HG02623 (cell line): ENCODE data around the gene NEDD4L.

ENCODE experiments used
- ATAC-seq: cut with Tn5 transposase; IDR thresholded peaks from one replicate; pipeline ENCODE4 v1.9.1; 2021; ENCODE audit warnings: moderate library complexity; ENCODE audit not compliant: unreplicated experiment

The NEDD4L gene

GRCh38 chr18:58201733-58202730, 158.0 kb downstream of the NEDD4L start:
- no peak for ATAC-seq

- no peak for ATAC-seq
Measured at GRCh38 chr18:58204776-58205442, 160.9 kb downstream of the NEDD4L start.

GRCh38 chr18:58205443-58206160, 161.6 kb downstream of the NEDD4L start:
- ATAC-seq: no peak

GRCh38 chr18:58207520-58208152, 163.6 kb downstream of the NEDD4L start:
- no peak for ATAC-seq

- ATAC-seq: no peak
Measured at GRCh38 chr18:58208207-58208932, 164.3 kb downstream of the NEDD4L start.

GRCh38 chr18:58209326-58209725, 165.3 kb downstream of the NEDD4L start:
- no peak for ATAC-seq

GRCh38 chr18:58211510-58211909, 167.5 kb downstream of the NEDD4L start:
- ATAC-seq: no peak

- ATAC-seq: no peak
Measured at GRCh38 chr18:58212274-58212673, 168.2 kb downstream of the NEDD4L start.

- no peak for ATAC-seq
Measured at GRCh38 chr18:58213440-58213839, 169.4 kb downstream of the NEDD4L start.

- no peak for ATAC-seq
Measured at GRCh38 chr18:58215011-58215410, 171.0 kb downstream of the NEDD4L start.

- peak; percentile 56 for ATAC-seq
Measured at GRCh38 chr18:58216071-58216481, 172.1 kb downstream of the NEDD4L start.

- no peak for ATAC-seq
Measured at GRCh38 chr18:58217052-58217451, 173.0 kb downstream of the NEDD4L start.

GRCh38 chr18:58218117-58218516, 174.1 kb downstream of the NEDD4L start:
- no peak for ATAC-seq

- no peak for ATAC-seq
Measured at GRCh38 chr18:58221060-58221725, 177.2 kb downstream of the NEDD4L start.

- no peak for ATAC-seq
Measured at GRCh38 chr18:58222432-58223125, 178.6 kb downstream of the NEDD4L start.

- no peak for ATAC-seq
Measured at GRCh38 chr18:58223717-58224424, 179.8 kb downstream of the NEDD4L start.

GRCh38 chr18:58224425-58224750, 180.4 kb downstream of the NEDD4L start:
- no peak for ATAC-seq

- ATAC-seq: peak; percentile 89
Measured at GRCh38 chr18:58225101-58225500, 181.1 kb downstream of the NEDD4L start.

- no peak for ATAC-seq
Measured at GRCh38 chr18:58226429-58226828, 182.4 kb downstream of the NEDD4L start.
